NB4 (cell line): Measurements from ENCODE around the gene HIC1.

Source experiments
- DNase-seq: peaks from one replicate; pipeline ENCODE4 v3.0.0; 2010; ENCODE audit warnings: low read depth
- H3K4me3 ChIP-seq: one replicate; pipeline ENCODE4 v1.5.1; 2011; ENCODE audit warnings: mild to moderate bottlenecking, low read depth, low read length, moderate library complexity
- CTCF ChIP-seq: IDR thresholded peaks from one replicate; pipeline ENCODE4 v1.5.1; 2012; ENCODE audit warnings: low read depth, low read length
- MAX ChIP-seq: IDR thresholded peaks from 2 replicates; pipeline ENCODE4 v1.6.1; 2011; ENCODE audit warnings: low read depth, low read length
- MYC ChIP-seq: IDR thresholded peaks from 2 replicates; pipeline ENCODE4 v1.6.1; 2011; ENCODE audit warnings: low read depth, low read length
- POLR2A ChIP-seq: IDR thresholded peaks from 2 replicates; pipeline ENCODE4 v1.6.1; 2011; ENCODE audit warnings: mild to moderate bottlenecking; ENCODE audit not compliant: insufficient read length; ENCODE audit errors: extremely low read depth

Gene HIC1

GRCh38 chr17:2050300-2051060 is 4.4 kb upstream of the HIC1 start:
- no peak overlapping the region for H3K4me3 ChIP-seq
- peak; percentile 44 for DNase-seq
- no peak for TF ChIP-seq MYC
- no peak for TF ChIP-seq POLR2A
- no peak for TF ChIP-seq MAX
- TF ChIP-seq CTCF, result no peak

- no peak for DNase-seq
- no peak for TF ChIP-seq POLR2A
- no peak for TF ChIP-seq MAX
- TF ChIP-seq MYC, result no peak
- TF ChIP-seq CTCF, result no peak
- H3K4me3 ChIP-seq, result no peak overlapping the region
Observed at GRCh38 chr17:2051061-2051932, 3.6 kb upstream of the HIC1 start.

- TF ChIP-seq CTCF, result no peak
- TF ChIP-seq MYC, result no peak
- no peak for TF ChIP-seq POLR2A
- TF ChIP-seq MAX, result no peak
- H3K4me3 ChIP-seq, result no peak overlapping the region
- no peak for DNase-seq
Observed at GRCh38 chr17:2051933-2052559, 2.9 kb upstream of the HIC1 start.

GRCh38 chr17:2053380-2054261 is 1.3 kb upstream of the HIC1 start:
- TF ChIP-seq MYC, result no peak
- no peak for TF ChIP-seq MAX
- TF ChIP-seq POLR2A, result no peak
- peak; percentile 26 for TF ChIP-seq CTCF
- peak; percentile 69 for DNase-seq
- H3K4me3 ChIP-seq, result no peak overlapping the region

- H3K4me3 ChIP-seq, result no peak overlapping the region
- no peak for TF ChIP-seq CTCF
- TF ChIP-seq POLR2A, result no peak
- no peak for TF ChIP-seq MYC
- no peak for TF ChIP-seq MAX
- no peak for DNase-seq
Observed at GRCh38 chr17:2054262-2054511, 716 bp upstream of the HIC1 start.
